HG03064 (cell line): Measurements from ENCODE around the gene CD6.
"Not testable (repeated sequence)": the region's sequence is repeated elsewhere in the genome, so short reads cannot be mapped to it uniquely, and the experiment has no call there.

Experiments used
- ATAC-seq: cut with Tn5 transposase; IDR thresholded peaks from one replicate; pipeline ENCODE4 v1.9.1; 2021; ENCODE audit warnings: low read depth; ENCODE audit not compliant: unreplicated experiment

CD6 gene

DNA sequence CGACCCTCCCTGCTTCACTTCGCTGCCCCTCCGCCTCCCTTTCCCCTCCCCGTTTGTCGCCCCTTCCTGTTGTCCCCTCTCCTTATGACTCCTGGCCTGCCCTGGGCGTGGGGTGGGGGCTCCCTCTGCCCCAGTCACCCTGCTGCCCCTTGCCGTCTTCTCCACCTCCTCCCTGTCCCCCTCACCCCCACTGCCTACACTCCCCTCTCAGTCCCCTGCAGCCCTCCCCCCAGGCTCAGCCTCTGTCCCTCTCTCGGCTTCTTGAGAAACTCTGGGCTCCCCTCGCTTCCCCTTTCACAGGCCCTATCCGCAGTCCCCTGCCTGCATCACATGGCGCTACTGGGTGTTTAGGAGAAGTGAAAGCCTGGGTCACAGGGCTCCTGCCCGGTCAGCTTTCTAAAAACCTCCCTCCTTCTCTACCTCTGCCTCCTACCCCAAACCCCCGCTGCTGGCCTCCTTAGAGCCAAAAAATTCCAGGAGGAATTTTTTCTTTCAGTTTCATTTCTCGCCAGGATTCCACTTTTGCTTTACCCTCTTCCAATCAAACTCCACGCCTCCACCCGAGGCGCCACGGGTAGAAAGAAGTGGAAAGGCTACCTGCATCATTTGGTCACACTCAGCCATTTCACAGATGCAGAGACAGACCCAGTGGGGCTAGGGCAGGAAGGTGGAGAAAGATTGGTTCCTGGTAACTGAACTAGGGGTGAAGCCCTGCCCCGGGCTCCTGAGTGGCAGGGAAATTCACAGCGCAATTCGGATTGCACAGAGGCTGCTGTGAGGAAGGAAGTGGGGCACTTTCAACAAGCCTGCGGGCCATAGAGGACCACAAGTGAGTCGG is 19.4 kb upstream of the CD6 start, which contains the start of gene SLC15A3:
Gene SLC15A3, minus strand, starts transcription at position 273 of the 838 bp plus-strand sequence. CDS start 625 bp downstream, outside the sequence.
- peak; percentile 77 for ATAC-seq

DNA sequence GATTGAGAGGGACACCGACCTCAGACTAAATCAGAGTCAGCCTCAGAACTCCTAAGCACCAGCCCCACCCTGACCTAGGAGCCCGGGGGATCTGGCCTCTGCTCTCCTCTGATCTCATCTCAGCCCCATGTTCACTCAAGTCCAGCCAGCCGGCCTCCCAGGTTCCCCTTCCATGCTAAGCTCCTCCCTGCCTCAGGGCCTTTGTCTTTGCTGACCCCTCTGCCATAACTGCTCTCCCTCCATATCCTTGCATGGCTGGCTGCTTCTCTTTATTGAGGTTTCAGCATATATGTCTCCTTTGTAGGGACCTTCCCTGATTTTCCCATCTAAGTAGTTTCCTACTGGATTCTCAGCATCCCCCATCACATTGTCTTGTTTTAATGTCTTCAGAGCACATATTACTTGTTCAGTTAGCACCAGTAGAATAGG is 18.7 kb upstream of the CD6 start:
- peak; percentile 18 for ATAC-seq

DNA sequence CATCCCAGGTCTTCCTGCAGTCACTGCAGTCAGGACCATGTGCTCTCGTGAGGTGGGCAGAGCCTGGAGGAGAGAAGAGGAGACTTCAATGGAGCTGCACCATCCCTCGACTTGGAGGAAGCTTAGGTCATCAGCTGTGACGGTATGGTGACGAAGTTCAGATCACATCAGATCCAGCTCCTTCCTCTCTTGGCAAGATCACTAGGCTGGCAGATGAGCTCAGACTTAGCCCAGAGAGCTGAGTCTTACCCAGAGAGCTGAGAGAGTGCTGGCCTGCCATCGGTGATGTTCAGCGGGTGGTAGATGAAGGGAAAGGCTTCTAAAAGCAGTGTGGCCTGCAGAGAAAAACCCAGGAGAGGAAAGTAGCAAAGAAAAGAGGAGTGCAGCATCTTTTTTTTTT is 17.7 kb upstream of the CD6 start:
- no peak for ATAC-seq

DNA sequence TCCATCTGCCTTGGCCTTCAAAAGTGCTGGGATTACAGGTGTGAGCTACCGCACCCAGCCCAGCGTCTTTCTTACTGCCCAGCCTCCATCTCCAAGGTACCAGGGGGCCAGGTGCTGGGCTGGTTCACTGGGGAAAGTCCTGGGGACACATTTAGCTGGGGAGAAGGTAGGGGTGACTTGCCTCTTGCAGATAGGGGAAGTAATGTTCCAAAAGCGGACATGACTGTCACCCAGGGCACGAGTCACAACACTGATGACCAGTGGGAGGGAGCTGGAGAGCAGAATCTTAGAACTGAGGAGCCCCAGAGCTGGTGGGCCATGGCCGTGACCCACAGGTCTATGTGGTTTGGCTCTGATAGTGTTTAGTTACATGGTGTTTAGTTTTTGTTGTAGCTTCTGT is 17.1 kb upstream of the CD6 start:
- ATAC-seq = no peak

DNA sequence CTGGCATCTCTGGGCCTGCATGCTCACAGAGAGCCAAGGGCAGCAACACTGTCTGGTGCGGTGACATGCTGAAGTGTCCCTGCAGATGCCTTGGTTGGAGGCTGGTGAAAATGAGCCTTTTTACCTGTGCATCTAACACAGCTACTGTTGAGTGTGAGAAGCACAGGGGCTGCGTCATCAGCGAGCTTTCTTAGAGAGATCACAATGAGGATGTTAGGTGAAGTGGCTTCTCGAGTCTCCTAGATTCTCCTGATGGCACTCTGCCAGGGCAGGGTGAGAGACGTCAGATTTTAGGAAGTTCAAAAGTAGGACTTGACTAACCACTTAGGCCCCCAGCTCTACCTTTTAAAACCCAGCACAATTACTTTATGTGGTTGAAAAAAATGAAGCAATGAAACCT is 15.9 kb upstream of the CD6 start:
- no peak for ATAC-seq

DNA sequence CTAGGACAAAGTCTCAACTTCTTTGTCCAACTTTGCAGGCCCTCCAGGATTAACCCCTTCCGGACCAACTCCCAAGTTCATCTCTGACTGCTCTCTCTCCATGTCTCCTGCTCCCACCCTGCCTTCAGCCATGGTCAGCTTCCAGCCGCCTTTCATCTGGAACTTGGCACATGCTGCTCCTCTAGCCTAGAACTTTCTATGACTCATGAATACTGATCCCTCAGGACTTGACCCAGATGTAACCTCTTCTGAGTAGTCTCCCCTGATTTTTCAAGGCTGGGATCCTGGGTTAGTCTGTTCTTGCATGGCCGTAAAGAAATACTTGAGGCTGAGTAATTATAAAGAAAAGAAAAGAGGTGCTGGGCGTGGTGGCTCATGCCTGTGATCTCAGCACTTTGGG is 14.3 kb upstream of the CD6 start:
- no peak for ATAC-seq

DNA sequence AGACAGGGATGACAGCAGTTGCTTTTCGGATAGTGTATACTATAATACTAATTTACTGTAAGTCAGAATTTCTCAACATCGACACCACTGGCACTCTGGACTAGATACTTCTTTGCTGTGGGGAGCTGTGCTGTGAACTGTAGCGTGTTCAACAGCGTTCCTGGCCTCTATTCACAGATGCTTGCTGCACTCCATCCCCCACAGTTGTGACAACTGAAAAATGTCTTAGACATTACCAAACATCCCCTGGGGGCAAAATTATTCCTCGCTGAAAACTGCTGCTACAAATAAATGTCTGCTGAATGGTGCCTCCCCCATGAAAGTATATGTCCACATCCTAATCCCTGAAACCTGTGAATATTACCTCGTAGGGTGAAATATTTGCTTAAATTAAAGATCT is 12.0 kb upstream of the CD6 start:
- ATAC-seq = no peak

DNA sequence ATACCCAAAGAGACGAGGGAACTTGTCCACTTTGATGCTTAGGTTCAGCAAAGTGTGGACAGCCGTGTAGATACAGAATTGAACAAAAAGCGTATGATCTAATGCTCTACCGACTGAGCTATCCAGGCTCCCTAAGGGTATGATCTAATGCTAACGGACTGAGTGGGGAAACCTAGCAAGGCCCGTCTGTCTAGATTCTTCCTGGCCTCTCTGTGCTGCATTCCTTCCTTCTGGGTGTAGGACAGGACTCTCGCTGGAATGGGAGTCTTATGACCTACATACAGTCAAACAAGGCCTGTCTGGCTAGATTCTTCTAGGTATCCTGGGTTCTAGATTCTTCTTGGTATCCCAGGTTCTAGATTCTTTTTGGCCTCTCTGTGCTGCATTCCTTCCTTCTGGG is 11.1 kb upstream of the CD6 start:
- no peak for ATAC-seq

DNA sequence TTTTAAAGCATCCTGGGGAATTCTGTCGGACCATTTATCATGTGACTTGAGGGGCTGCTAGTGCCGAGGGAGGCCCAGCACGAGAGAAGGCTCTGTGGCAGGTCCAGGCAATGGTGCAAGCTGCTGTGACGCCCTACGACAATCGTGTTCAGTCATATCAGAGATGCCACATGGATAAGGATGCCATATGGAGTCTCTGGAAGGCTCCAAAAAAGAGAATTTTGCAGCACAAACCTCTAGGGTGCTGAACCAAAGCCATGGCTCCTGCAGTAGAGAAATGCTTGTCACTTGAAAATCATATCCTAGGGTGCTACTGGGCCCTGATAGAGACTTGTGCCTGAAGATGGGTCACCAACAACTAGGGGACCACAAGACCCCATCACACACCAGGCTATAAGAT is 6.7 kb upstream of the CD6 start:
- ATAC-seq = no peak

DNA sequence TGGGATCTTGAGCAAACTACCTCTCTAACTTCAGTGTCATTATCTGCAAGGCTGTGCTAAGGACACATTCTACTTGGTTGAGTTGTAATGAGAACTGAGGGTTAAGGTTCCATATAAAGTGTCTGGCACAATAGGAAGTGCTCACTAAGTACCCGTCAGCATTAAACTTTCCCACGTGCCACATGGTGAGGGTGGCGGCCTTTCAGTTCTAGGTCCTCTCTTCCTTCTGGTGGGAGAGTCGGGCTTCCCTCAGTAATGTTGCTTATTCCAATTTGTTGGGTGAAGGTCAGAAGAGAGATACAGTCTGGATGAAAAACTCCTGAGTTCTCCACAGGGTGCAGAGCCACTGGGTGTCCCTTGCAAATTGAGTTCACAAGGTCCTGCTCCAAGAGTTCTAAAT is 4.6 kb upstream of the CD6 start:
- no peak for ATAC-seq

DNA sequence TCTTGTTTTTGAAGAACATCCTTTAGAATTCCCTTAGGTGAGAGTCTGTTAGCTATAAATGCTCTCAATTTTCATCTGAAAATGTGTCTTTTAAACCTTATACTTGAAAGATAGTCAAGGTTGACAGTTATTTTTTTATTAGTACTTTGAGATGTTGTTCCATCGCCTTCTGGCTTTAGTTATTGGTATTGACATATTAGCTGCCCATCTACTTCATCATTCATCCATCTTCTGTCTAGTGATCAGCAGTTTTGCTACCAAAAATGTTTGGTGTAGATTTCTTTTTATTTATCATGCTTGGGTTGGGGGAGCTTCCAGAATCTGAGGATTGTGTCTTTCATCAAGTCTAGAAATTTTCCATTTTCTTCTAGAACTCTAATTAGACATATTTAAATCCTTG is 3.3 kb upstream of the CD6 start:
- no peak for ATAC-seq

DNA sequence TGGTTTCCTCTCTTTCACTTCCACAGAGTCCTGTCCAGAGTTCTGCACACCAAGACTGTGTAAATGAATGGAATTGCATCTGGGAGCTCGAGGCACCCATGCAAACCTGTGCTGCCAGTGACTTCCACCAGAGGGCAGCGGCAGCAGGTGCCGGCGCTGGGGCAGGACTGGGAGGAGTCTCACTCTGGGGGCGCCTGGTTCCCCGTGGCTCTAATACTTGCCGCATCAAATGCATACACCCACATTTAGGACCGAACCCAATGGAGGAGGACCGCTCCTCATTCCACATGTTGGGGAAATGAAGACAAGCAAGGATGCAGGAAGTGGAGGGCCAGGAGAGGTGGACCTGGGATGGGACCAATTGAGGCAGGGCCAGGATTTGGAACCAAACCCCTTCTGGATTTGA is 1.1 kb upstream of the CD6 start:
- ATAC-seq = no peak

DNA sequence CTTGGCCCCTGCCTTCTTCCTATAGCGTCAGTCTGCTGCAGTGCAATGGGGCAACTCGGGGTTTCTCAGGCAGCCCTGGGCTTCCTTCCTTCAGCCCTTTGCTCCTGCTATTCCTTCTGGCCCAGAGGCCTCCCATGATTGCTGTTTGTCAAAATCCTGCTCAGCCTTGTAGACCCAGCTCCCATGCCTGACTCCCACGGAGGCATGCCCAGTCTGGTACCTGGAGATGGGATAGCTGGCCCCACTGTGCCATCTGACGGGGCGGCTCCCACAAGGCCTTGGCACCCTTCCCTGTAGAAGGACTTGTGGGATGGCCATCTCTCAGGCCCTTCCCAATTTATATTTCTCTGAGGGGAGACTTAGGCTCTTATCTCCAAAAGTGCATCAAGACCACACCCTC is 590 bp upstream of the CD6 start:
- no peak for ATAC-seq

DNA sequence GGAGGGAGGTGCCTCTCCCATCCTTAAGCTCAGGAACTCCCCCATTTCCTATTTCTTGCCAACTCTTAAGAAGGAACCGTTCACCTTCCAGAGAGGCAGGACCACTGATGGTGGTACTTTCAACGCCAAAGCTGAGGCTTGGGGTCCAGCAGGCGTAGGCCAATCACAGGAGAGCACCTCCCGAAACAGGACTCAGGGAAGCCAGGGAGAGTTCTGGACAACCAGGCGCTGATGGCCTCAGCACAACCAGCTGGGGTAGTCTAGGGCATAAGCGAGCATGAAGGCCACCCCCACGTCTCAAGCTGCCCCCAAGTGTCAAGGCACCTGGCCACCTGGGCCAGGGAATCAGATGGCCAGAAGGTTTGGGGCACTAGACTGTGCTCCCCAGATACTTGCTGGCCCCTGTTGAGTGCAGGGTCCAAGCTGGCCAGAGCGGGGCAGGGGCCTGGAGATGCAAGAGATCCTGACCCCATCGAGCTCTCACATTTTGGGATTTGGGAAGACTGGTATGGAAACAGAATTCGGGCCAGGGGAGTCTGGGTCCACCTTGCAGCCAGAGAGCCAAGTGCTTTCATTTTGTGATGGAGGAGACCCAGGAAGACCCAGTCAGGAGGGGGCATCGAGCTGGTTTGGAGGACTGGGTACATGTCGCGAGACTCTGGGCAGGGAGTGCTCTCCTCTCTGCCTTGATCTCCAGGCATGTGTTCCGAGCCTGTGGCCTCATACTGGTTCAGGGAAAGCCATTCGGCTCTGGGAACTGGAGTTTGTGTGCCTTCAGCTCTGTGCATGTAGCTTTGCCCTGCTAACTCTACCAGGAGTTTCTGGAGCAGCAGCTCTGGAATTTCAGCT is 926 bp downstream of the CD6 start:
- ATAC-seq = no peak

DNA sequence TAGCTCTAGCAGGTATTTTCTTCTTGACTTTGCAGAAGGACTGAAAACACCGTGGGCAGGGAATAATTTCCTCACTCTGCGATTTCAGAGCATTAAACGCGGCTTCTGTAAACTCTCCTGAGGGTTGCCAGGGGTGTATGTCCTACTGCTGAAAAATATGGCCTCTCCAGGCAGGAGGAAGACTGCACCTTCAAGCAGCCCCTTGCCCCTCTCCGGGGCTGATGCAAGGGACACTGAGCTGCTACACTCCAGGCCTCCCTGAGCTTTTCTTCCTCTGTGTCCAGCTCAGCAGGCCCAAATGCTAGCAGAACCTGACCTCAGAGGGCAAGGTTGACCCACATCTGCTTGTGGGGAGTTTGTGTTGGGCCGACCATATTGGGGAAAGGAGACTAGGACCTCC is 2.2 kb downstream of the CD6 start:
- ATAC-seq = no peak

DNA sequence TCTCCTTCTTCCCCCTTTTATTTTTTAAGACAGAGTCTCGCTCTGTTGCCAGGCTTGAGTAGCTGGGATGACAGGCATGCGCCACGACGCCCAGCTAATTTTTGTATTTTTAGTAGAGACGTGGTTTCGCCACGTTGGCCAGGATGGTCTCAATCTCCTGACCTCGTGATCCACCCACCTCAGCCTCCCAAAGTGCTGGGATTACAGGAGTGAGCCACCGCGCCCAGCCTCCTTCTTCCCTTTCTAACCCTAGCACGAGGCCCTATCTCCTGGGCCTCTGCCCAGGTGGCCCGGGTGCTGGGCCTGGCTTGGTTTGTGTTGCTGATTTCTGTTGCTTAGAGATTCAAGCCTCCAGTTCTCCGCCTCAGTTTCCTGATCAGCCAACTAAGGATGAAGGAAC is 2.8 kb downstream of the CD6 start:
- not testable (repeated sequence) for ATAC-seq

DNA sequence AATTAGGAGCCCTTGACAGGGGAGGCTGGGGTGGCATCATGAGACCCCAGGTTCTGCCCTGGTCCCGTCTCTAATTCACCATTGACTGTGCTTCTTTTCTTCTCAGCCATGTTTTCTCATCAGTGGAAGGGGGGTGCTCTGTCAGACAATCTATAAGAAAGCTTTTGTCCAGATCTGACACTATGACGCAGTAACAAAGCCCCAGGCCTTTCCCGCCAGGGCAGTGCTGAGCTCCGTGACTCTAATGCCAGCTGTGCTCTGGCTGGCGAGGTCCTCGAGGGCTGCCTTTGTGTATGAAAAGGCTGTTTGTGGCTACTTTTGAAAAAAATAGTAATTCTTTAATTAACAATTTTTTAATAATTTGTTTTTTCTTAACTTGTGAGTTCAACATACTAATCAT is 3.2 kb downstream of the CD6 start:
- no peak for ATAC-seq

DNA sequence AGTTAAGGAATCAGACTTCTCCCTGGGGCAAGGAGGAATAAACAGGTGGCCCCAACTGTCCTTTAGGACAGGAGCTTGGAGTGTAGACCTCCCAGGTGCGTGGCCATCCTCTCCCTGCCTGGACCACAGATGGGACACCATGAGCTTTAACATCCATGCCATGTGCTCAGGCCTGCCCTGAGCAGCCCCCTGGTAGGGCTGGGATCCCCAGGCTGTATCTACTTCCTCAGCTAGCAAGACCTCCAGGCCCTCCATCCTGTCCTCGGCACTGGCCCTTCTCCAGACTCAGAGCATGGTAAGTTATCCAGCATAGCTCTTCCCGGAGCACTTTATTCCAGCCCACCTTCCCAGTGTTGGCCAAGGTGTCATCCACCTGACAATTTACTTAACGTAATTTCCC is 5.7 kb downstream of the CD6 start:
- no peak for ATAC-seq

DNA sequence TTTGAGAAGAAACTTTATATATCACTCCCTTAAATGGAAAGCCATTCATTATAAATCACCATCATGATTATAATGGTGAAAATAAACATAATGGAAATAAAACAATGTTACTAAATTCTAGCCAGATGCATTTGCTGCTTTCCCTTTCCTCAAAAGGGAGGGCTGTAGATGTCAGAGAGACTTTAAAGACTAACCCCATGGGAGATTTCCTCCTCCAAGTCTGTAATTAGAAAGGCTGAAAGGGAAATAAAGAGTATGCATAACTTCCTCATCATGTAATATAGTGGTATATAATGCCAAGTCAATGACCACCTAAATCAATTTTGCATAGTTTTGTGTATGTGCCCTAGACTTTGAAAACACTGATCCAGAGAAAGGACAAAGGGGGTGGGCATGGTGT is 6.4 kb downstream of the CD6 start:
- ATAC-seq = no peak

DNA sequence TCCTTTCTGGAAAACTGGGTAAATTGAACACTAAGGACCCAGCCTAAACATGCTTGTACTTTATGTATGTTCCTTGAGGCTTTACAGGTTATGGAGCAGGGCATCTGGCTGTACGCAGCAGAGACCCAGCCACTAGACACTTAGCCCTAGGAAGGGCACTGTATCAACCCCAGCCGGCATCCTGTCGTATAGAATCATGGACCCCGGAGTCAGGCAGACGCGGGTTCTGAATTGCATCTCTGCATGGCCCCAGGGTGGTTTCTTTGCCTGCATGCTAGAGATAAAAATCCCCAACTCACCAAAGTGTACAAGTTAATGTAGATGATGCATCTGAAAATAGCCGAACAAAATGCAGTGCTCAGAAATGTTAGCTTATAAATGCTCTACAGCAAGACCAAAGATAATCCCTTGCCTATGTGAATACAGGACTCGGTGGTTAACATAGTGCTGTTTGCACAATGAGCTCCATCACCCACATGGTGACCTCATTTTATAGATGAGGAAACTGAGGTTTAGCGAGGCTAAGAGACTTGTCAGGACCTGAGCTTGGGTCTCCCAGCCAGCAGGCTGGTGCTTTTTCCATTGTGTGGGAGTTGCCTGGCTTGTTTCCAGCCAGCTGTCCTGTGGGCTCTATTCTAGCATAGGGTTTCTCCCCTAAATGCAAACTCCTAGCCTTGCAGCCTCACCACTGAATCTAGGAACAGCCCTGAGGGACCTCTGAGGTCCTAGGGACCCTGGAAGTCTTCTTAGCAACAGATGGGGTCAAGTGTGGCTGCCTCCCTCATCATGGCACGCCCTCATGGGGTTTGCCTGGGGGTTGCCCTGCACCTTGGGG is 7.3 kb downstream of the CD6 start:
- ATAC-seq = no peak

DNA sequence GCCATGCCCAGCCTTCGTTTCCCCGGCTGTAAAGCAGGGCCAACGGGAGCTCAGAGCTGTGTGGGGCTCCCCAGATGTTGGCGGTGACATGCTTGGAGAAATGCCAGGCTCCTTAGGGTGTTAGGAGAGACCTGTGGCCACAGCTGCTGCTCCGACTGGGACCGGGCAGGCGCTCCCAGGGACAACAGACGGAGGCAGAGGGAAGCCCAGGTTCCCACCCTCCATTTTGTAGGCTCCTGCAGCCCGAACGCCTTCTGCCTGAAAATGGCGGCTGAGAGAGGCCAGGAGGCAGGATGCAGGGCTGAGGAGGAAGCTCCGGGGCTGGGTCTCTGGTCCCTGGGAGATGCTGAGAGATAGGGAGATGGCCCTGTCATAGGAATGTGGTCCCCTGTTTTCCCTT is 10.0 kb downstream of the CD6 start:
- no peak for ATAC-seq
